ENCODE results near the gene CDH6. TPM values are rescaled to one million over a fixed set of nuclear protein-coding genes. Genes with fewer than 3 reads are reported as not detected.

Gene CDH6
- total RNA-seq, 1 experiment from 2014 or later = not detected

- Histone ChIP-seq H3F3A (ENCODE audit: insufficient read depth, low read depth) (no peaks in the 10 kb centered on the region), H3K4me3 (no peak overlapping the region), H2AFZ (no peak overlapping the region), H3K79me2 (ENCODE audit: low read depth) (no peaks in the 10 kb centered on the region), H3K4me1 (replicated peaks; ENCODE audit: insufficient read depth) (no peaks in the 10 kb centered on the region), H3K9me3 (ENCODE audit: insufficient read depth, low read depth) (no peaks in the 10 kb centered on the region), H3K36me3 (ENCODE audit: low read depth) (no peaks in the 10 kb centered on the region), H3K9me2 (ENCODE audit: insufficient read depth) (no peaks in the 10 kb centered on the region), H3K27ac (no peak overlapping the region), H4K20me1 (ENCODE audit: insufficient read depth) (no peaks in the 10 kb centered on the region), H3K4me2 (no peak overlapping the region), H3K27me3 (ENCODE audit: insufficient read depth, low read depth) (no peaks in the 10 kb centered on the region)
- intact Hi-C loops (cut with micrococcal nuclease; ENCODE audit: unreplicated experiment) = no loop called here
- DNase-seq = no peak
- ChIA-PET CTCF (no interaction called here), POLR2A (ENCODE audit: unreplicated experiment) (no interaction called here)
- BruUV-seq (replicated peaks) = no TSS peak
- TF ChIP-seq CTCF (conservative IDR thresholded peaks at IDR 0.05) (no peak), EZH2 (IDR thresholded peaks at IDR 0.05; ENCODE audit: low read depth) (no peak)
Measured at GRCh38 chr5:31181376-31181987, 12.0 kb upstream of the CDH6 start.

DNA sequence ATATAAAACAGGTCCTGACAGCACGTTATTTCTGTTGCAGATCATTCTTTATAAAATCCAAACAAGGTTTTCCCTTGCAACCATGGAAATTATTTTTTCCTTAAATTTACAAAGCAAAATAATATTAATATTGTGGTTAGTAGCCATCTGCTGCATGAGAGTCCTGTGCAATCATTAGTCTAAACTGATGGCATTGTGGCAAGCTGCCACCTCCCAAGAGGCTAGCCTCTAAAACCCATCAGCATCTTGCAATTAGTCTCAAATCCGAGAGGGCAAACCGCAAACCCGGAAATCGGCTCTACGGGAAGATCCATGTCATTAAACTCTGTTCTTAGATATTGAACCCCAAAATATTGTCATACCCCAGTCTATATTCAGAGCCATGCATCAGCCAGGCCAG, 11.3 kb upstream of the CDH6 start:
- H2AFZ ChIP-seq = no peak overlapping the region
- no peaks in the 10 kb centered on the region for H3F3A ChIP-seq (ENCODE audit: insufficient read depth, low read depth)
- CTCF ChIA-PET = no interaction called here
- H3K4me1 ChIP-seq (replicated peaks; ENCODE audit: insufficient read depth) = no peaks in the 10 kb centered on the region
- no TSS peak for BruUV-seq (replicated peaks)
- no peak overlapping the region for H3K4me3 ChIP-seq
- TF ChIP-seq CTCF (conservative IDR thresholded peaks at IDR 0.05) (no peak), EZH2 (IDR thresholded peaks at IDR 0.05; ENCODE audit: low read depth) (no peak)
- H3K9me2 ChIP-seq (ENCODE audit: insufficient read depth) = no peaks in the 10 kb centered on the region
- H3K27me3 ChIP-seq (ENCODE audit: insufficient read depth, low read depth) = no peaks in the 10 kb centered on the region
- intact Hi-C loops (cut with micrococcal nuclease; ENCODE audit: unreplicated experiment) = no loop called here
- H4K20me1 ChIP-seq (ENCODE audit: insufficient read depth) = no peaks in the 10 kb centered on the region
- POLR2A ChIA-PET (ENCODE audit: unreplicated experiment) = no interaction called here
- no peaks in the 10 kb centered on the region for H3K36me3 ChIP-seq (ENCODE audit: low read depth)
- no peak for DNase-seq
- no peaks in the 10 kb centered on the region for H3K79me2 ChIP-seq (ENCODE audit: low read depth)
- no peak overlapping the region for H3K27ac ChIP-seq
- no peak overlapping the region for H3K4me2 ChIP-seq
- H3K9me3 ChIP-seq (ENCODE audit: insufficient read depth, low read depth) = no peaks in the 10 kb centered on the region

DNA sequence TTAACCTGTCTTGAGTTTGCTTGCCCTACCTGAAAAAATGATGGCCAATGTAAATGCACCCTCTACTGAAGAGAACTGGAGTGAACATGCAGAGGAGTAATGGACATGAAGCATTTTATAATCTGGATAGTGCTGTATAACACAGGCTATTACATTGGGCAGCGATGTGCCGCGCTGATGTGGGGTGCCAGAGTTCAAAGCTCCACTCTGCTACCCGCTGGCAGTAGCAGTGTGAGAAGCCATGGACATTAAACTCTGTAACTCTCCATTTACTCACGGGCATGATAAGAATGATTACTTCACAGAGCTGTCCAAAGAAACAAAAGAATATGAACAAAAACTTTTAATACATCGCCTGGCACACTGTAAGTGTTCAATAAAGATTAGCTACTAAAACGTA, 7.5 kb upstream of the CDH6 start:
- Histone ChIP-seq H3K36me3 (ENCODE audit: low read depth) (no peaks in the 10 kb centered on the region), H2AFZ (no peak overlapping the region), H3K79me2 (ENCODE audit: low read depth) (no peaks in the 10 kb centered on the region), H3K4me3 (no peak overlapping the region), H3K27me3 (ENCODE audit: insufficient read depth, low read depth) (no peaks in the 10 kb centered on the region), H4K20me1 (ENCODE audit: insufficient read depth) (no peaks in the 10 kb centered on the region), H3K4me1 (replicated peaks; ENCODE audit: insufficient read depth) (no peaks in the 10 kb centered on the region), H3K9me2 (ENCODE audit: insufficient read depth) (no peaks in the 10 kb centered on the region), H3K27ac (no peak overlapping the region), H3K9me3 (ENCODE audit: insufficient read depth, low read depth) (no peaks in the 10 kb centered on the region), H3K4me2 (no peak overlapping the region), H3F3A (ENCODE audit: insufficient read depth, low read depth) (no peaks in the 10 kb centered on the region)
- CTCF ChIA-PET = interaction anchor here (0.6 kb wide), 1 partner anchor 11 kb away, joined by 5 read pairs; no protein-coding TSS in a partner anchor
- BruUV-seq (replicated peaks) = no TSS peak
- intact Hi-C loops (cut with micrococcal nuclease; ENCODE audit: unreplicated experiment) = loop anchor here (1.0 kb wide), 1 partner anchor 785 kb away; no protein-coding TSS in a partner anchor
- TF ChIP-seq CTCF (conservative IDR thresholded peaks at IDR 0.05) (no peak), EZH2 (IDR thresholded peaks at IDR 0.05; ENCODE audit: low read depth) (no peak)
- POLR2A ChIA-PET (ENCODE audit: unreplicated experiment) = no interaction called here
- no peak for DNase-seq
